Amygdala (tissue), 56 donors: ENCODE measurements around the gene ZFYVE19.
"Not testable (repeated sequence)": the region's sequence is repeated elsewhere in the genome, so short reads cannot be mapped to it uniquely, and the experiment has no call there.

ENCODE experiments used
- DNase-seq, 56 donors: peaks; one replicate each; lab custom pipeline; 2025; lab: John Stamatoyannopoulos, UW

ZFYVE19 gene

GRCh38 chr15:40844696-40845030, 37.8 kb downstream of the ZFYVE19 start:
- DNase-seq, result no peak

- no peak for DNase-seq
Measured at GRCh38 chr15:40845036-40845435, 38.1 kb downstream of the ZFYVE19 start.

GRCh38 chr15:40845511-40846284, 38.8 kb downstream of the ZFYVE19 start:
- DNase-seq, result no peak

- DNase-seq, result no peak
Measured at GRCh38 chr15:40846841-40847222, 39.9 kb downstream of the ZFYVE19 start.

GRCh38 chr15:40847223-40847961, 40.5 kb downstream of the ZFYVE19 start:
- peak in 17 of 56 donors; percentile 3 to 52 (median 16) for DNase-seq

- no peak for DNase-seq
Measured at GRCh38 chr15:40850576-40851112, 43.8 kb downstream of the ZFYVE19 start.

- DNase-seq, result no peak
Measured at GRCh38 chr15:40852529-40852928, 45.6 kb downstream of the ZFYVE19 start.

GRCh38 chr15:40853241-40853890, 46.5 kb downstream of the ZFYVE19 start:
- no peak for DNase-seq

- DNase-seq, result no peak
Measured at GRCh38 chr15:40854161-40854560, 47.3 kb downstream of the ZFYVE19 start.

GRCh38 chr15:40855706-40856234, 48.9 kb downstream of the ZFYVE19 start:
- no peak for DNase-seq

- DNase-seq, result no peak
Measured at GRCh38 chr15:40856746-40857145, 49.9 kb downstream of the ZFYVE19 start.

GRCh38 chr15:40857601-40858341, 50.9 kb downstream of the ZFYVE19 start:
- peak in 38 of 56 donors; percentile 7 to 60 (median 30) for DNase-seq

- no peak for DNase-seq
Measured at GRCh38 chr15:40858706-40859105, 51.8 kb downstream of the ZFYVE19 start.

- DNase-seq, result peak in 32 of 56 donors; percentile 1 to 72 (median 23)
Measured at GRCh38 chr15:40859206-40859851, 52.4 kb downstream of the ZFYVE19 start.

- not testable (repeated sequence) for DNase-seq
Measured at GRCh38 chr15:40861147-40861546, 54.3 kb downstream of the ZFYVE19 start.

GRCh38 chr15:40863660-40864270, 56.9 kb downstream of the ZFYVE19 start:
- DNase-seq, result no peak
